ENCODE results near the gene THBD. TPM values are rescaled to one million over a fixed set of nuclear protein-coding genes. Genes with fewer than 3 reads are reported as not detected.

The THBD gene
- total RNA-seq, 1 experiment from 2014 or later, result not detected

- in situ Hi-C loops (cut with HindIII; ENCODE audit: low pct_unique_long_range_greater_than_20kb, low sequenced_read_pairs), result no loop called here
Observed at GRCh38 chr20:23007462-23007861, 42.0 kb downstream of the THBD start.

GRCh38 chr20:23005776-23006175 is 43.7 kb downstream of the THBD start:
- DNase-seq (ENCODE audit: low read depth, low spot score), result no peak
- in situ Hi-C loops (cut with HindIII; ENCODE audit: low pct_unique_long_range_greater_than_20kb, low sequenced_read_pairs), result no loop called here

More at GRCh38 chr20:23007462-23007861, 42.0 kb downstream of the THBD start:
- DNase-seq (ENCODE audit: low read depth, low spot score), result no peak

DNA sequence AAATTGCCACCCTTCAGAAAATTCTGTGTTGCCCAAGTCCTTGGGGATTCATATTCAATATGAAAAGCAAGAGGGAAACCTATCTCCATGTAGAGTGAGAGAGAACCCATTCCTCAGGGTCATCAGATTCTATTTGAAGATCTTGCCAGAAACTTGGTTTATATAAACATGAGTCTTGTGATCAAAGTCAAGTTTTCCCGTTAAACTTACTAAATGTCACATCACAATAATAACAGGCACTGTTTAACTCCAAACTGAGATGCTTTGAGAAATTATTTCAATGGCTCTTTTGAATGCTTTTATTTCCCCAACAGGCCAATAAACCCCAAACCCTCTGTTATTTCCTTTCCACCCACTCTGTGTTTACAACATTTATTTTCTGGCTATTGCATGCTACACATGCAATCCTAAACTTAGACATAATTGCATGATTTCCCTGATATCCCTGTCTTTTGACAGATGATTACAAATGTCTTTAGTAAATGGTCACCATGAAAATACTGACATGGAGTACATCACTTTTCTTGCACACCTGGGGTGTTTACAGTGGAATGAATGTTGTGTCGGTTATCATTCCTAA is 45.5 kb downstream of the THBD start:
- in situ Hi-C loops (cut with HindIII; ENCODE audit: low pct_unique_long_range_greater_than_20kb, low sequenced_read_pairs), result no loop called here

DNA sequence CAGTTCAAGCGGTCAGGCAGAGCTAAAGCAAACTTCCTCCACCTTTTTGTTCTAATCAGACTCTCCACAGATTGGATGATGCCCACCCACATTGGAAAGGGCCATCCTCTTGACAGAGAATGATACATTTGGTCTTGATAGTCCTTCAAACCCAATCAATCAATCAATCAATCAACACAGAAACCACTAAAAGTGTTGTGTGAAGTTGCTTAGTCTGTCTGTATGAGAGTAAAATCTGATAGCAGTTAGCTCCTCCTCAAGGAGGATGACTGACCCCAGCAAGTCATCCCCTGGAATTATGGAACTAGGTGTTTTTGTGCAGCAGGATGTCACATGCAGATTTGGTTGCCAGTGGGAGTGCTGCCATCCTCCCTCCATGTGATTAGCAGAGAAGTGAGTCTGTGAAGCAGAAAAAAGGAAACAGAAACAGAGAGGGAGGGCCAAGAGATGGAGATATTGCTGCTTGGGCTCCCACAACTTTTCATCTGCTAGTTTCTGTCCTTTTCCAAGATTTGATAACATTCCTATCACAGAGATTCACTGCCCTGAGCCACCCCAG is 46.3 kb downstream of the THBD start:
- in situ Hi-C loops (cut with HindIII; ENCODE audit: low pct_unique_long_range_greater_than_20kb, low sequenced_read_pairs), result no loop called here
- DNase-seq (ENCODE audit: low read depth, low spot score), result no peak

More for the DNA sequence above, 45.5 kb downstream of the THBD start:
- DNase-seq (ENCODE audit: low read depth, low spot score), result peak; percentile 78

- in situ Hi-C loops (cut with HindIII; ENCODE audit: low pct_unique_long_range_greater_than_20kb, low sequenced_read_pairs), result no loop called here
- DNase-seq (ENCODE audit: low read depth, low spot score), result no peak
Observed at GRCh38 chr20:23002276-23002675, 47.2 kb downstream of the THBD start.

GRCh38 chr20:23000232-23000947 is 49.1 kb downstream of the THBD start:
- no peak for DNase-seq (ENCODE audit: low read depth, low spot score)
- in situ Hi-C loops (cut with HindIII; ENCODE audit: low pct_unique_long_range_greater_than_20kb, low sequenced_read_pairs), result no loop called here

DNA sequence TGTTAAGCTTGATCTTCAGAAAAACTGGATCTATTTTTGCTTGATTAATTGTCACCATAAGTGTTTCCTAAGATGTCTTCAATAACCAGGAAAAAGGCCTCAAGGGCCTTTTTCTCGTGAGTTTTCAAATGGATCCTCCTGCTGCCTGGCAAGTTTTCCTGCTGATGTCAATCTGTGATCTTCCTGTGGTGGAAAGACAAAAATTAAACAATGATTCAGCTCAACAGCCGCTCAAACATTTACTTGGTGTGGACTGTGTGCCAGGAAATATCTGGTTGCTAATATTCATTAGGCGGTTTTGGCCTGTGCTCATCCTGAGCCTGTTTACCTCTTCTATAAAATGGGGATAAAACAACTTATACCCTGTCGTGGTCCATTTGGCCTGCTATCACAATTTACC is 49.7 kb downstream of the THBD start:
- DNase-seq (ENCODE audit: low read depth, low spot score), result no peak
- in situ Hi-C loops (cut with HindIII; ENCODE audit: low pct_unique_long_range_greater_than_20kb, low sequenced_read_pairs), result no loop called here

GRCh38 chr20:22998476-22998875 is 51.0 kb downstream of the THBD start:
- no peak for DNase-seq (ENCODE audit: low read depth, low spot score)
- in situ Hi-C loops (cut with HindIII; ENCODE audit: low pct_unique_long_range_greater_than_20kb, low sequenced_read_pairs), result no loop called here

- in situ Hi-C loops (cut with HindIII; ENCODE audit: low pct_unique_long_range_greater_than_20kb, low sequenced_read_pairs), result no loop called here
- DNase-seq (ENCODE audit: low read depth, low spot score), result no peak
Observed at GRCh38 chr20:22995923-22996322, 53.5 kb downstream of the THBD start.

Other genes starting within 250 kb of the THBD start
- not detected in 2 replicates for gene SSTR4, start 14.4 kb downstream of the THBD start, total RNA-seq (2014; rRNA removed; shearing (Covaris generic))
- not detected in 2 replicates for gene CD93, start 36.7 kb upstream of the THBD start, total RNA-seq (2014; rRNA removed; shearing (Covaris generic))

Data from SK-MEL-5 (cell line).